Right atrium auricular region (tissue), 2 donors: Measurements from ENCODE around the gene CEP128. TPM values are rescaled to one million over a fixed set of nuclear protein-coding genes. Genes with fewer than 3 reads are reported as not detected.

Source experiments
- DNase-seq: peaks from one replicate; pipeline ENCODE4 v3.0.0-alpha.2; 2019; ENCODE audit warnings: low spot score
- H3K27ac ChIP-seq, 2 donors: fragments of 200-600 bp; sonication (generic); 1 replicate in 1 of 2; 2 replicates in 1 of 2; pipeline ENCODE4 v1.5.1; 2016 to 2019
- H3K27me3 ChIP-seq, 2 donors: fragments of 200-600 bp; sonication (generic); one replicate each; pipeline versions ENCODE4 v1.5.1 to v1.6.0; 2017 to 2019
- H3K36me3 ChIP-seq: fragments of 200-600 bp; sonication (generic); one replicate; pipeline ENCODE4 v1.5.1; 2016
- H3K4me1 ChIP-seq, 2 donors: fragments of 200-600 bp; sonication (generic); one replicate each; pipeline versions ENCODE4 v1.5.1 to v1.6.0; 2017 to 2019
- H3K4me3 ChIP-seq, 2 donors: fragments of 200-600 bp; sonication (generic); 1 replicate in 1 of 2; 2 replicates in 1 of 2; pipeline ENCODE4 v1.5.1; 2017 to 2019; ENCODE audit warnings: mild to moderate bottlenecking in 1 of 2, moderate library complexity in 1 of 2
- H3K9me3 ChIP-seq, 2 donors: fragments of 200-600 bp; sonication (generic); one replicate each; pipeline ENCODE4 v1.5.1; 2019
- total RNA-seq, 2 donors: library from RNA; depleted of rRNA; stranded (reverse); fragments of >200 nt; gene quantifications; one replicate each; pipeline ENCODE4 v1.1.0, GENCODE V29; 2016
- TF ChIP-seq, protein P1 (sequence below), 2 donors: fragments of 200-600 bp; sonication (generic); IDR thresholded peaks; one replicate each; pipeline ENCODE4 v1.5.1; 2019; ENCODE audit warnings: antibody characterized with exemption in 2 of 2

The CEP128 gene
- total RNA-seq, 2 donors from 2014 or later, result 1.3 to 2.7 TPM

DNA sequence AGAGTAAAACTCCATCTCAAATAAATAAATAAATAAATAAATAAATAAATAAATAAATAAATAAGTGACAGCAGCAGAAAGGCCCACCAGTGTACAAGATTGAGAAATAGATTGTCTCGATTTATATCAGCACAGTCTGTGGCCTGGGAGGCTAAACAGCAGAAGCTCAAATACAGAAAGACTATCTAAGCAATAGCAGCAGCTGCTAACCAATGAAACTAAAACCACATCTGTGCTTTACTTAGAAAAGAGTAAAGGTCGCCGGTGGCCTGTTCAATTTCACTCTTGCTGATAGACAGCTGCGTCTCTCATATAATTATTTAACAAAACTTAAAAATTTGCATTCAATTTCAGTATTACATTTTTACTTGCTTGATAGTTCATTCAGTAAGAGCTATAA, 325.7 kb downstream of the CEP128 start:
- Histone ChIP-seq H3K36me3 (no peaks in the 10 kb centered on the region), H3K27ac (no peak overlapping the region), H3K4me3 (no peak overlapping the region), H3K9me3 (no peaks in the 10 kb centered on the region), H3K4me1 (no peaks in the 10 kb centered on the region), H3K27me3 (no peaks in the 10 kb centered on the region)
- TF ChIP-seq, protein P1, sequence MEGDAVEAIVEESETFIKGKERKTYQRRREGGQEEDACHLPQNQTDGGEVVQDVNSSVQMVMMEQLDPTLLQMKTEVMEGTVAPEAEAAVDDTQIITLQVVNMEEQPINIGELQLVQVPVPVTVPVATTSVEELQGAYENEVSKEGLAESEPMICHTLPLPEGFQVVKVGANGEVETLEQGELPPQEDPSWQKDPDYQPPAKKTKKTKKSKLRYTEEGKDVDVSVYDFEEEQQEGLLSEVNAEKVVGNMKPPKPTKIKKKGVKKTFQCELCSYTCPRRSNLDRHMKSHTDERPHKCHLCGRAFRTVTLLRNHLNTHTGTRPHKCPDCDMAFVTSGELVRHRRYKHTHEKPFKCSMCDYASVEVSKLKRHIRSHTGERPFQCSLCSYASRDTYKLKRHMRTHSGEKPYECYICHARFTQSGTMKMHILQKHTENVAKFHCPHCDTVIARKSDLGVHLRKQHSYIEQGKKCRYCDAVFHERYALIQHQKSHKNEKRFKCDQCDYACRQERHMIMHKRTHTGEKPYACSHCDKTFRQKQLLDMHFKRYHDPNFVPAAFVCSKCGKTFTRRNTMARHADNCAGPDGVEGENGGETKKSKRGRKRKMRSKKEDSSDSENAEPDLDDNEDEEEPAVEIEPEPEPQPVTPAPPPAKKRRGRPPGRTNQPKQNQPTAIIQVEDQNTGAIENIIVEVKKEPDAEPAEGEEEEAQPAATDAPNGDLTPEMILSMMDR (IDR thresholded peaks at IDR 0.05), result no peak
- DNase-seq, result no peak

DNA sequence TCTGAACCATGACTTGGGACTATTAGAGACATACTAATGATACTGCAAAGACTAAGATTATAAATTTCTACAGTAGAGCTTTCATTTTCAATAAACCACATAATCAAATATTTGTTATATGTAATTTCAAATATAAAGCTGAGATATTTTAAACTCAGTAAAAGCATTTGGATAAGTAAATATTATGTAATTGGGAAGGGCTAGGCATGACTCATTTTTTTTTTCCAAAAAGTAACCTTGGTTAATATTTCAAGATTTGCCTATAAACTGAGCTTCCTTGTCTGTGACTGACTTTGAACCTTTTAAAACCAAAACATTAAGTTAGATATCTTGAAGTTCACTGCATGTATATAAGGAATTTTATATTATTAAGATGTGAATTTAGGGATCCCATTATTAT, 332.5 kb downstream of the CEP128 start:
- TF ChIP-seq, protein P1 (IDR thresholded peaks at IDR 0.05), result no peak
- Histone ChIP-seq H3K4me1 (peaks cover 0 to 7% of the 10 kb centered on the region in 2 donors), H3K27me3 (no peaks in the 10 kb centered on the region), H3K9me3 (no peaks in the 10 kb centered on the region), H3K27ac (no peak overlapping the region), H3K36me3 (no peaks in the 10 kb centered on the region), H3K4me3 (no peak overlapping the region)
- DNase-seq, result no peak

DNA sequence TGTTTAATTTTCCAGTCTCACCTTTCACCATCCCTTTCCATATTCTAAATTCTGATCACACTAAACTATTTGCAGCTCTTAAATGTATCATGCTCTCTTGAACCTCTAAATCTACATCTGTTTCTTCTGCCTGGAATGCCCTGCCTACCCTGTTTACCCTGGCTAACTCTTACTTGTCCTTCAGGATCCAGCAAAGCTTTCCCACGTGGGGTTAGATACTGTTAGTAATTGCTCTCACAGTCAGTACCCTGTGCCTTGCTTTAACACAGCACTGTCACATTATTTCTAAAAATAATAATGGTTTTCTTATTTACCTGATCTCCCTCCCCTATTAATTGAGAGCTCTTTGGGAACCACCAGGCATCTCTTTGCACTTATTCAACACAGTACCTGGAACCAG, 333.0 kb downstream of the CEP128 start:
- Histone ChIP-seq H3K27me3 (no peaks in the 10 kb centered on the region), H3K9me3 (no peaks in the 10 kb centered on the region), H3K27ac (no peak overlapping the region), H3K4me3 (no peak overlapping the region), H3K36me3 (no peaks in the 10 kb centered on the region), H3K4me1 (peaks cover 0 to 7% of the 10 kb centered on the region in 2 donors)
- TF ChIP-seq, protein P1 (IDR thresholded peaks at IDR 0.05), result no peak
- no peak for DNase-seq

DNA sequence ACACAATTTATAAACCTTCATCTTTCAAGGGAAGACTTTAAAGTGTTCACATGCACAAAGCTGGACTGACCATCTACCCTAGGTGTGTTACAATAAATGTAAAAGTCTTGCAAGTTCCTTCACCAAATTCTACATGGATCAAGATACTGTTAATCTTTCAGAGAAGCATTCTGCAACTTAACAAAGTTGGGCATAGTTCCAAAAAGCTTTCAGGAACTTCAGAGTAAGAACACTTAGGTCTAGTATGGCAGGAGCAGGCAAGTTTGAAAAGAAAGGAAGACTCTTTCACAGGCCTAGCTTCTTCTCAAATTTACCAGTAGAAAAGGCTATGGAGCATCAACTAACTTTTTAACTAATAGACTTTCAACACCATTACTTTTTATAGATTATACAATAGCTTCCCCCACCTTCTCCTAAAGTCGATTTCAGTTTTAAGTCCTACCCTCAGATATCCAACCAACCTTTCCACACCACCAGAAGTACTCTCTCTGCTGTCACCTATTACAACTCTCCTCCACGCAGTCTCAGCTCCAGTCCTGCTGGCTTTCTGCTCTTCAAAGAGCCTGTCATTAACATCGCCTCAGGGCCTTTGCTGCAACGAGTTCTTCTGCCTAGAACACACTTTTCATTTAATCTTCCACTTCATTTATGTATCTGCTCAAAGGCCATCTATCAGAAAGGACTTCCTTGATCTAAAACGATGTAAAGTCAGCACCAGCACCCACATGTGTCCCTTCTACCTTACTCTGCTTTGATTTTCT, 333.9 kb downstream of the CEP128 start:
- H3K4me3 ChIP-seq, result no peak overlapping the region
- no peaks in the 10 kb centered on the region for H3K9me3 ChIP-seq
- H3K27ac ChIP-seq, result no peak overlapping the region
- TF ChIP-seq, protein P1 (IDR thresholded peaks at IDR 0.05), result no peak
- DNase-seq, result no peak
- no peaks in the 10 kb centered on the region for H3K27me3 ChIP-seq
- peaks cover 0 to 7% of the 10 kb centered on the region in 2 donors for H3K4me1 ChIP-seq
- no peaks in the 10 kb centered on the region for H3K36me3 ChIP-seq

DNA sequence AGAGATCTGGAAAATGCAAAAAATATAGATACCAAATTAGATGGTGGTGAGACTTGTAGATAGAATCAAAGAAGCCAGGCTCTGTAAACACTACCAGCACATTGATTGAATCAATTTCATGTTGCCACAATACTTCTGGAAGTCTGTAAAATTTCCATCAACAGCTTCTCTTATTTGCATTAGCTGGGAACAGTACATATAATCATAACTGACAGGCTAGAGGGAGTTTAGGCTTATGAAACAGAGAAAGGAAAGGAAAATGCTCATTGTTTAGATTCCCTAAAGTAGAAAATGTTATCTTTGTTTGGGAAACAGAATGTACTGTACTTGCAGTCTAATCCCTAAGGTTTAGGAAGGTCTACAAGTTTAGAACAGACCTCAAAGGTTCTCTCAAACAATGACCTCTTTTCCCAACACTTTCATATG, 335.2 kb downstream of the CEP128 start:
- no peaks in the 10 kb centered on the region for H3K36me3 ChIP-seq
- H3K27me3 ChIP-seq, result no peaks in the 10 kb centered on the region
- H3K27ac ChIP-seq, result peak overlapping the region; percentile 15 to 36
- TF ChIP-seq, protein P1 (IDR thresholded peaks at IDR 0.05), result no peak
- H3K4me1 ChIP-seq, result peaks cover 0 to 7% of the 10 kb centered on the region in 2 donors
- H3K9me3 ChIP-seq, result no peaks in the 10 kb centered on the region
- H3K4me3 ChIP-seq, result no peak overlapping the region
- DNase-seq, result no peak

DNA sequence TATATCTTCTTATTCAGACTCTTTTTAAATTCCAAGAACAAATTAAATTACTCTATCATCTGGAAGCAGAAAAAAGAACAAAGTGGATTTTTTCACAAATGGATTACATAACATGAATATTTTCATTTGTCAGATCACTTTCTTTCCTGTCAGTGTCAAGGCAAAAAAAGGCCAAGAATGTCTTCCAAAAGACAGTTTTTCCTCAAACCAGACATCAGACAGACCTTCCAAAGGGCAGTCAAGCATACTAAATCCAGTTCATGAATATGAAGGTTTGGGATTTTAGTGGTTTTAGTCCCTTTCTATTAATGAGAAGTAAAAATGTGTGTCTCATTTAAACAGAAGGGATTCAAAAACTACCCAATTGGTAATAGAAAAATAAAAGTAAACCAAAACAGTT, 336.0 kb downstream of the CEP128 start:
- H3K27ac ChIP-seq, result no peak overlapping the region

More for the DNA sequence above, 336.0 kb downstream of the CEP128 start:
- H3K36me3 ChIP-seq, result no peaks in the 10 kb centered on the region
- H3K9me3 ChIP-seq, result no peaks in the 10 kb centered on the region
- H3K4me3 ChIP-seq, result no peak overlapping the region
- H3K27me3 ChIP-seq, result no peaks in the 10 kb centered on the region
- no peak for DNase-seq
- TF ChIP-seq, protein P1 (IDR thresholded peaks at IDR 0.05), result no peak
- H3K4me1 ChIP-seq, result peaks cover 0 to 7% of the 10 kb centered on the region in 2 donors
